GM19324 (cell line): ENCODE results near the gene CDK5R1.

Experiments used
- ATAC-seq: cut with Tn5 transposase; IDR thresholded peaks from one replicate; pipeline ENCODE4 v1.9.1; 2021; ENCODE audit warnings: mild to moderate bottlenecking, moderate library complexity; ENCODE audit not compliant: unreplicated experiment, low FRiP score

CDK5R1 gene

DNA sequence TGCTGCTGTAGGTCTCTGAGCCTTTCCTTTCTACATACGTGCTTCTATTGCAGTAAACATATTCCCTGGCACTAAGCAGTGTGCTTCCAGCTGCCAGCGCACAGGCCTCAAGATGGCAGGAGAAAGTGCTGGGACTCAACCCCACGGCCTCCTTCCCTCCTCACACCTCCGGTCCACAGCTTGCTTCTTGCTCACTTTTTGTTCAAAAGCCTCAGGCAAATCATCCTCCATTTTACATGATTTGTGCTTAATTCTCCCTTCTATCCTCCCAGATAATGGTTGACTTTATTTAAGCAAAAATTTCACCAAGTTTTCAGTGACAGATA lies 5.4 kb downstream of the CDK5R1 start:
- ATAC-seq: no peak

GRCh38 chr17:32492648-32493289 lies 6.0 kb downstream of the CDK5R1 start:
- ATAC-seq: no peak

DNA sequence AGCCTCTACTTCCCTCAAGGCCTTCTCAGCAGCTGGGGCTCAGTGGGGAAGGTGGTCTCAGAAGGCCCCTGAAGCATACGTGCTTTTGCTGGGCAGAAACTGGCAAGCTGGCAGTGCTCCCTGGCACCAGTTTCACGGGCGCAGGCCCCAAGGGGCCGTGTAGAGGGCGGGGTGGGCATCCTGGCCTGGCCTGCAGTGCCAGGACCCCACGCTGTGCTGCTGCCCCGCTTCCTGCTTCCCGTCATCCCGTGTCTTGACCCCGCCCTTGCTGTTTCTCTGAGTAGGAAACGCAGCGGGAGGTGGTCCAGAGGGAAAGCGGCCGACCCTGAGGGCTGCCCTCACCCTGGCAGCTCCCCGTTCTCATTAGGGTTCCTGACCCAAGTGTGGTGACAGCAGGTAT lies 6.8 kb downstream of the CDK5R1 start:
- ATAC-seq: no peak

- ATAC-seq: no peak
These were observed 7.3 kb downstream of the CDK5R1 start for GRCh38 chr17:32493976-32494513.

DNA sequence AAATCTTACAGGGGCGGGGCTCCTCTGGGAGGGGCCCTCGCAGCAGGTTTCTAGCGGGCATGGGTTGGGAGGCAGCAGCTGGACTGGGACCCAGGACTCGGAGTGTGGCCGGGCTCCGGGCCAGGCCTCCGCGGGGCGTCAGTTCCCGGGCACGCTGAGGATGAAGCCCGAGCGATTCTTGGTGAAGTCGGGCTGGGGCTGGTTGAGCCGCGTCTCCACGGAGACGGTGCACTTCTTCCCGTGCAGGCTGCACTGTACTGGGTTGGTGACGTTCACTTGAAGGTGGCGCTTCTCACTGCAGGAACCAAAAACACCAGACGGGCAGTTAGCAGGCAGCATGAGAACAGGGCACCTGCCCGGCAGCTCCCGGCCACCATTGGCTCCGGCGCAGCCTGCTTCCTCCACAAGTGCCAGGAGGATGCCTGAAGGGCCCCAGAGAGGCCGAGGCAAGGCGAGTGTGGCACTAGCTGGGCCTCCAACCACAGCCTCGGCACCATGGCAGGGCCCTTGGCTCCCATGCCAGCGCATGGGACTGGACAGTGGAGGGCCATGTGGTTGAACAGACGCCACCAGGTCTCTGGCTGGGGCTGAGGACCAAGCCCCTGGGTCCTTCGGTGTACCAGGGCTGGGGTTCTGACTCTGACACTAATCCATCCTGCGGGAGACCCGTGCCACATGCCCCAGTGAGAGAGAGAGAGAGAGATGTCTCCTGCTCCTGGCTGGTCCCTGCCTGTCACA lies 8.0 kb downstream of the CDK5R1 start:
- ATAC-seq: no peak

DNA sequence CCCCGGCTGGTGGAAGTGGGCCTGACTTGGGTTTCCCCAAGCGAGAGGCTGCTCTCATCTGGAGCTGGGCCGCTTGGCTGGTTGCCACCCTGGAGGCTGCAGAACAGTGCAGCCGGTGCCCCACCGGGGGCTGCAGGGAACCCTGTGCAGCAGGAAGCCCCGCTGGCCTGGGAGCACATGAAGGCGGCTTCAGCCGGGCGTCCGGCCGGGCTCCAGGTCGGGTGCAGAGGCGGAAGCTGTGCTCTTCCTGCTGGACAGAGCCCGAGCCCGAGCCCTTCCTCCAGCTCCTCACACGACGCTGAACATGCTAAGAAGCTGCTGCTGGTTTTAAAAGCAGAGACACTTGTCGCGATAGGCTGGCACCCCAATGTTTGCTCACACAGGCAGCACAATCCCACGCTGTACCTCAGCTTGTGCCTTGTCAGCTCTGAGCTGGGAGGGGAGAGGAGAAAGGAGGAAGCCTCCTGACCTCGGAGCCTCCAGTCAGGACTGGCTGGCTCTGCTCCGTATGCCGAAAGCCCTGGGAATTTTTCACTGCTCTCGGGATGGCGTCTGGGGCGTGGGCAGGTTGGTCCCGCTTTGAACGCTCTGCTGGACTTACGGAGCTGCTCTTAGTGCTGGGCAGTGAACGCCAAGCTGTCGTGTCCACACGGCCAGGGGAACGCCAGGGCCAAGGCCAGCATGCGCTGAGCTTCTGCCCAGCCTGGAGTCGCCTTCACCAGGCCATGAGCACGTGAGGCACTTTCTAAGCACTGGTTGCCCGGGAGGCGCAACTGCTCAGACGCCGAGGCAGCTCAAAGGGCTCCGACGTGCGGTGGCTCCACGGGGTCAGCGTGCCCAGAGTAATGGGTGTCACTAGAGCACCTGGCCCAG lies 8.8 kb downstream of the CDK5R1 start:
- no peak for ATAC-seq

- no peak for ATAC-seq
These were observed 9.7 kb downstream of the CDK5R1 start for GRCh38 chr17:32496395-32497073.

- ATAC-seq: no peak
These were observed 10.8 kb downstream of the CDK5R1 start for GRCh38 chr17:32497431-32498205.

DNA sequence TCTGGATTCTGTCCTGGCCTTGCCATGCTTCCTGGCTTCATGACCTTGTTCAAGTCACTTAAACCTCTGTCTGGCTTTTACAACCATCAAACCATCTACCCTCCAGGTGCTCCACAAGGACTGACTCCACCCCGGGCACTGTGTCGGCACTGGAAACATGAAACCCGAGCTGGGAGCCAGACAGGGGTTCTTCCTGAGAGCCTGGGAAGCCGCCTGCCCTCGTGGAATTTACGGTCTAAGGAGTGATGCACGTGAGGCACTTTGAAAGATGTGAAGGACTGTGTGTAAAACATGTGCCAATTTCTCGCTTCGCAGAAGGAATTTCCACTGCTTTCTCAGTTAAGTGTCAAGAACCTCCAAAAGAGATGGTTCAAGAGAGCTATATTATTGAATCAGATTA lies 11.6 kb downstream of the CDK5R1 start:
- no peak for ATAC-seq

GRCh38 chr17:32502013-32502412 lies 15.2 kb downstream of the CDK5R1 start:
- ATAC-seq: no peak

- no peak for ATAC-seq
These were observed 15.9 kb downstream of the CDK5R1 start for GRCh38 chr17:32502710-32503109.

DNA sequence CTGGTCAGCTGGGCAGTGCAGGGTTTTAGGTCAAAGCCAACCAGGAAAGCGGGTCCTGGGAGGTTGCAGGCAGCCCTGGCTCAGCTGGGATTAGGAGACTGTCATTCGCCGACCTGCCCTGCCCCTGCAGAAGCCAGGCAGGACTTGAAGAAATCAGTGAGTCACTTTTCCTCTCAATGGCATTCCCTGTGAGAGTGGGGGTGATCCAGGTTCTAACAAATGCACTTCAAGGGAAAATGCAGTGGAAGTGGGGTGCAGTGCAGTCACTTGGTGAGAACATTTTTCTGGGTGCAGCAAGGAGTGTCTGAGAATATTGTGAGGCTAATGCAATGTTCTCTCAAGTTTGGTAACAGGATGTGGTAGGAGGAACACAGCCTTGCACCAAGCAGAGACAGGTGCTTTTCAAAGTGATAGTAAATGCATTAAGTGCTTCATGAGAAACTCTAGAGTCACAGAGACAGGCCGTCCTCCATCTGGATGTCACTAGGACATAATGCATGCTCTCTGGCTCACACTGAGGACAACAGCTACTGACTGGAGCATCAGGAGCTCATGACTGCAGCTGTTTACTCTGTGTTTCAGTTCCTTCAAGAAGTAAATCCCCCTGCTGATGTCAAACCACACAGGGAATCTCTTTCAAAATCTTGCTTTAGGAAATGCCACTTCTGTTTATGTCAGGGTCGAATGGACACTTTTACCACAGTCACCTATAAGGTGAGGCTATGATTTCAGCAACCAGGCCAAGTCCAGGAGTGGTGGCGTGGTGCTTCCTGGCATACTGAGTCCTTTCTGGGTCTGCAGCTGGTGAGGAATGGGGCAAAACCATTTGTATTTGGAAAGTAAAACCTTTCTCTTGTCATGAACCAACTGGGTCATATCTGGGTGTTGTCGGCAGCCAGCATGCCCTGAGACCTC lies 16.7 kb downstream of the CDK5R1 start:
- no peak for ATAC-seq

DNA sequence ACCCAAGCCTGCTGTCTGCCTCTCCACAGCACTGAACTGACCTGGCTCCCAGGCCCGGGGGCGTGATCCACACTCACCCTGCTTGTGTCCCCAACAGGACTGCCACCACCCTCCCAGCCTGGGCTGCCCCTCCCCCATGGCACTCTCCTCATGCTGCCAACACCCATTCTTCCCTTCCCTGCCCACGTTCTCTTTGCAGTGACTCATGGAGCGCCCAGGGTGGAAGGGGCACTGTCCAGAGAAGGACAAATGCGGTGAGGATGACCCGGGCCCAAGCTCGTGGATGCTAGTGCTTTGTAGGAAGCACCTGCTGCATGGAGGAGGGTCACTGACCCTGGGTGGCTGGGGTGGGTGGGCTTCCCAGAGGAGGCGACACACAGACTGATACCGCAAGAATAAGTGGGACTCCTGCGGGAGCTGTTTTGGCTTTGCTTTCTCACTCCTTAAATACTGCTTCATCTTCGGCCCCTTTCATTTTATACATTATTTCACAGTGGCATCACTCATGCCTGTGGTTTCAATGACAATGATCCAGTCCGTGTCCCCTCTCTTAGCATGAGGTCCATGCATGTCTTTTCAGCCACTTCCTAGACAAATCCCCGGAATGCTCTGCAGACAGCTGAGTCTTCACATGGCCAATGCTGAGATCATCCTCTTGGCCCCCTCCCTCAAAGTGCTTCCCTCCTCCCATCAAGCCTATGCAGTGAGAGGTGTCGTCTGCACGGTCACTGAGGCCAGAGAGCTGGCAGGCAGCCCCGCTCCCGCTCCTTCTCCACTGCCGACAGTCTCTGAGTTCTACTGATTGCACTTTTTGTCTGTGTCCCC lies 17.6 kb downstream of the CDK5R1 start:
- ATAC-seq: no peak

GRCh38 chr17:32508926-32509325 lies 22.1 kb downstream of the CDK5R1 start:
- no peak for ATAC-seq

GRCh38 chr17:32510466-32510865 lies 23.7 kb downstream of the CDK5R1 start:
- no peak for ATAC-seq

- no peak for ATAC-seq
These were observed 25.5 kb downstream of the CDK5R1 start for GRCh38 chr17:32512328-32512727.

- ATAC-seq: no peak
These were observed 26.8 kb downstream of the CDK5R1 start for GRCh38 chr17:32513579-32513978.

DNA sequence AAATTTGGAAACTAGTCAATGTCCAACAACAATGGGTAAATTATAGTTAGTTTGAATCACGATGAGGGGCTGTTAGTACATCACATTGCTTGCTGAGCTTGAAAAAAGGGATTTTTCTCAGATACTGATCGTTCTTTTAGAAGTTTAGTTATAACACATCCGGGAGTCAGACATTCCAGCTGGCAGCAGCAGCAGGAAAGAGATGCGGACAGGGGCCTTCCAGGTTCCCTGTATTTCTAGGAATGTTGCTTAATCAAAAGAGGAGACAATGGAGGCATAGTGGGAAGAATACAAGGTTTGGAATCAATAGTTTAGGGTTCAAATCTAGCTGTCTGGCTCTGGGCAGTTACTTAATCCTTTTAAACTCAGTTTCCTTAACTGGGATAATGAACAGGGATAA lies 27.8 kb downstream of the CDK5R1 start:
- ATAC-seq: no peak
